GM19463 (cell line): ENCODE measurements around the gene LAMA5.

Experiments
- ATAC-seq: cut with Tn5 transposase; IDR thresholded peaks from one replicate; pipeline ENCODE4 v1.9.1; 2021; ENCODE audit warnings: mild to moderate bottlenecking, moderate library complexity; ENCODE audit not compliant: unreplicated experiment

The LAMA5 gene, protein sequence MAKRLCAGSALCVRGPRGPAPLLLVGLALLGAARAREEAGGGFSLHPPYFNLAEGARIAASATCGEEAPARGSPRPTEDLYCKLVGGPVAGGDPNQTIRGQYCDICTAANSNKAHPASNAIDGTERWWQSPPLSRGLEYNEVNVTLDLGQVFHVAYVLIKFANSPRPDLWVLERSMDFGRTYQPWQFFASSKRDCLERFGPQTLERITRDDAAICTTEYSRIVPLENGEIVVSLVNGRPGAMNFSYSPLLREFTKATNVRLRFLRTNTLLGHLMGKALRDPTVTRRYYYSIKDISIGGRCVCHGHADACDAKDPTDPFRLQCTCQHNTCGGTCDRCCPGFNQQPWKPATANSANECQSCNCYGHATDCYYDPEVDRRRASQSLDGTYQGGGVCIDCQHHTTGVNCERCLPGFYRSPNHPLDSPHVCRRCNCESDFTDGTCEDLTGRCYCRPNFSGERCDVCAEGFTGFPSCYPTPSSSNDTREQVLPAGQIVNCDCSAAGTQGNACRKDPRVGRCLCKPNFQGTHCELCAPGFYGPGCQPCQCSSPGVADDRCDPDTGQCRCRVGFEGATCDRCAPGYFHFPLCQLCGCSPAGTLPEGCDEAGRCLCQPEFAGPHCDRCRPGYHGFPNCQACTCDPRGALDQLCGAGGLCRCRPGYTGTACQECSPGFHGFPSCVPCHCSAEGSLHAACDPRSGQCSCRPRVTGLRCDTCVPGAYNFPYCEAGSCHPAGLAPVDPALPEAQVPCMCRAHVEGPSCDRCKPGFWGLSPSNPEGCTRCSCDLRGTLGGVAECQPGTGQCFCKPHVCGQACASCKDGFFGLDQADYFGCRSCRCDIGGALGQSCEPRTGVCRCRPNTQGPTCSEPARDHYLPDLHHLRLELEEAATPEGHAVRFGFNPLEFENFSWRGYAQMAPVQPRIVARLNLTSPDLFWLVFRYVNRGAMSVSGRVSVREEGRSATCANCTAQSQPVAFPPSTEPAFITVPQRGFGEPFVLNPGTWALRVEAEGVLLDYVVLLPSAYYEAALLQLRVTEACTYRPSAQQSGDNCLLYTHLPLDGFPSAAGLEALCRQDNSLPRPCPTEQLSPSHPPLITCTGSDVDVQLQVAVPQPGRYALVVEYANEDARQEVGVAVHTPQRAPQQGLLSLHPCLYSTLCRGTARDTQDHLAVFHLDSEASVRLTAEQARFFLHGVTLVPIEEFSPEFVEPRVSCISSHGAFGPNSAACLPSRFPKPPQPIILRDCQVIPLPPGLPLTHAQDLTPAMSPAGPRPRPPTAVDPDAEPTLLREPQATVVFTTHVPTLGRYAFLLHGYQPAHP (N-terminal part only)

GRCh38 chr20:62367136-62367632, at the start of gene LAMA5:
Gene LAMA5, minus strand, starts transcription at chr20:62367312. Its CDS starts 67 bp downstream, at chr20:62367245.
- no peak for ATAC-seq

GRCh38 chr20:62415354-62416111, 48.4 kb upstream of the LAMA5 start:
- ATAC-seq: no peak

GRCh38 chr20:62413896-62414481, 46.9 kb upstream of the LAMA5 start:
- ATAC-seq: no peak

DNA sequence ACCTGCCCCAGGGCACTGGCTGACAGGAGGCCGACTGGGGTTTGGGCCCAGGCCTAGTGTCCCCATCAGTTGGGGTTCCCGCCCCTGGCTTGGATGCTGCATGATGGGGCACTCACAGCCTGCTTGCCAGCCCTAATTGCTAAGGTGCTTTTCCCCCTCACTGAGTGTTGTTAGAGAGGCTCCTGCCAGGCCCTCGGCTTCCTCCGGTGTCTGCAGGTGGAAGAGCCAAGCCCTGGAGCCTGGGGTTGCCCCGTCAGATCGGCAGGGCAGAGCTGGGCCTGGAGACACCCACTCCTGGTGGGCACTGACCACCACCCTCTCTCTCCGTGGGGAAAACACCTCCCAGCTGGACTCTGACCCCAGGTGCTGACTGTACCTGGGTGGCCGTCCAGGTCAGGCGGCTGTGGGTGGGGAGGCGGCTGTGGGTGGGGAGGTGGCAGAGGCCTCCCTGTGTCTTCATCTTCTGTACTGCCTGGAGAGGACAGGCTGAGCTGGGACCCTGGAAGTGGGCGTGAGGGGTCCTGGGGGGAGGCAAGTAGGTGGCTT, 46.0 kb upstream of the LAMA5 start:
- ATAC-seq: no peak

DNA sequence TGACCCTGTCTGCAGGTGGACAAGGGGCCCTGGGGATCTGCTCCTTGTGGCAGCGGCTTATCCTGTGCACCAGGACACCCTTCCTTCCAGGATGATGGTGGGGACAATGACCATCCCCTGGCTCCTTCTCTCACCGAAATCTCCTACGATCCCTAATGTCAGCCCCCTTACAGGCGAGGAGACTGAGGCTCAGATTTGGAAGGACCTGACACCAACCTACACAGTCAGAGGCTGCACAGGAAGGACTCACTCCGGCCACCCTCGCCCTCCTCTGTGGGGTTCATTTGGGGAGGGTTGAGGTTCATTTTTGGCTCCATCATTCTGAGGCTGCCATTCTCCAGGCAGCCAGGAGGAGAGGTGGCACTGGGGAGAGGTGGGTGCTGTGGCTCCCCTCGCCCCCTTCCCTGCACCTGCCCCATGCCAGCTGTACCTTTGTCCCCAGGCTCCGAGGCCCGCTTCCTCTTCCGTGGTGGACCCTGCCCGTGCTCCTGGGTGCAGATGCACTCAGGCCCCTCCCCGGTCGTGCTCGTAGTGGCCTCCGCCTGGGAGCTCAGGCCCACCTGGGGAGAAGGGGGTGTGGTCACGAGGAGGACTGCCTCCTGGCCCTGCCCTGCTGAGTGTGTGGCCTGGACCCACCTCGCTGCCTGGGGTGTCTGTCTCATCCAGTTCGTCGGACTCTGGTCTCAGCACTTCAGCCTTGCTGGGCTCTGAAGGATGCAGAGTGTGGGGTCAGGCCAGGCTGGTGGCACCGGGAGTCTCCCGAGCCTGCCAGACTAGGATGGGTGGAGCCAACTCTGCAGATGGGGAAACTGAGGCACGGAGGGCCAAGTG, 45.3 kb upstream of the LAMA5 start:
- ATAC-seq: no peak

- no peak for ATAC-seq
These were observed 44.5 kb upstream of the LAMA5 start for GRCh38 chr20:62411479-62412193.

DNA sequence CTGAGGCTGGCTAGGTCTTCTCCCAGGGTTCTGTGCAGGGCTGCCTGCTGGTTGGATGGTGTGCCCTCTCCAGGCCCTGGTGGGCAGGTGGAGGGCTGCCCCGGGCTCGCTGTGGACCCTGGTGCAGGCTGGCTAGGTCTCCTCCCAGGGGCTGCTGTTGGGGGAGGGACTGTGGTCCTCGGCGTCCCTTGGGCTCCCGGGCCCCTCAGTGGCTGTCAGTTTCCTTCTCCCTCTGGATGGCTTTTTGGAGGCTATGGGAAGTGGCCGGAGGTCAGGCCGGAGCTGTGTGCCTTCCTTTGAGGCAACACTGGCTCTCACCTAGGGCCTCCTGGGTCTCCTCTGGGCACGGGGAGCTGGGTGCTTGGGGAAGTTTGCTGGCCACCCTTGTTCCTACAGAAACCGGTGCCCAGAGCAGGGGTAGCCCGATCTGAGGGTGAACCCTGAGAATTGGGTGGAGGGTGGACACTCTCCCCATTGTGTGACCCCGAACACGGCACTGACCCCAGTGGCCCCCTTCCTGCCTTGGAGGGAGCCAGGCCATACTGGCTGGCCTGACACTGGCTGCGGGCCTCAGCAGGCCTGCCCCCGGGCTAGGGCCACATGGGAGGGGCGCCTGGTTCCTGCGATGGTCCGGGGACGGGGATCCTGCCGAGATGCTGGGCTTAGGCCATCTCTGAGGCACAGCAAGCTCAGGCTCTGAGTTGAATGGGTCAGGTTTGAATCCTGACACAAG, 43.8 kb upstream of the LAMA5 start:
- no peak for ATAC-seq

GRCh38 chr20:62409931-62410745, 43.0 kb upstream of the LAMA5 start:
- ATAC-seq: no peak

- no peak for ATAC-seq
These were observed 42.2 kb upstream of the LAMA5 start for GRCh38 chr20:62409086-62409853.

DNA sequence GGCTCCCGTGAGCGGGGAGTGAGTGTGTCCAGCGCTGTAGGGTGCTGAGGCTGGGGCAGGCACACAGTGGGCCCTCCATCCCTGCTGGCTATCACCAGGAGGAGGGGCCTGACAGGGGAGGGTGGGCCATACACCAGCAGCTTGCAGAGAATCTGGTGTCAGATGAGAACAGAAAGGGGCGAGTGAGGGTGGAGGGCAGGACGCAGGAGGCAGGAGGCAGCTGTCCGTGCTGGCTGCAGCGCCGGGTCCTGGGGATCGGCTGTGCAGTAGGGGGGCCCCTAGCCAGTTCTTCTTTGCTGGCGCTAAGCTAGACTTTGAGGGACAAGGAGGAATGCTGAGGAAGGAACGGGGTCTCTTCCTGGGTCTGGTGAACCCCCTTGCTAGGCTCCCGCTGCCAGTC, 41.5 kb upstream of the LAMA5 start:
- ATAC-seq: no peak

DNA sequence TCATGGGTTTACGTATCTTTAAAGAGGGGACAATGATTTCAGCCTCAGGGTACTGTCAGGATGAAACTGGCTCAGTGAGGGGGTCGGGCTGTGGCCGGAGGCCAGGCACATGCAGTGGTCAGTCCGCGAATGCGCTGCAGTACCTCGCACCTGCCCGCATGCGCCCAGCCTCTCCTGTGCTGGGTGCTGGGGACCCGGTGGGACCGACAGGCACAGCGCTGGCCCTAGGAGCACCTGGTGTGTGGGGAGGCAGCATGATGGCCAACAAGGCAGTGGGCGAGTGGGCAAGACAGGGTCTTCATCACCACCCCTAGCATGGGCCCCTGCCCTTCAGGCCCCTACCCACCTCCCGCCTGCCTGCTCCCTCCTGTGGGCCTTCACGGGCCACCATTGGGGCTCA, 40.9 kb upstream of the LAMA5 start:
- no peak for ATAC-seq

- ATAC-seq: peak; percentile 95
These were observed 40.3 kb upstream of the LAMA5 start, which contains the start of gene CABLES2 for GRCh38 chr20:62407221-62407992. Gene CABLES2, minus strand, starts transcription at chr20:62407285. Its CDS starts 9 bp downstream, at chr20:62407276.

DNA sequence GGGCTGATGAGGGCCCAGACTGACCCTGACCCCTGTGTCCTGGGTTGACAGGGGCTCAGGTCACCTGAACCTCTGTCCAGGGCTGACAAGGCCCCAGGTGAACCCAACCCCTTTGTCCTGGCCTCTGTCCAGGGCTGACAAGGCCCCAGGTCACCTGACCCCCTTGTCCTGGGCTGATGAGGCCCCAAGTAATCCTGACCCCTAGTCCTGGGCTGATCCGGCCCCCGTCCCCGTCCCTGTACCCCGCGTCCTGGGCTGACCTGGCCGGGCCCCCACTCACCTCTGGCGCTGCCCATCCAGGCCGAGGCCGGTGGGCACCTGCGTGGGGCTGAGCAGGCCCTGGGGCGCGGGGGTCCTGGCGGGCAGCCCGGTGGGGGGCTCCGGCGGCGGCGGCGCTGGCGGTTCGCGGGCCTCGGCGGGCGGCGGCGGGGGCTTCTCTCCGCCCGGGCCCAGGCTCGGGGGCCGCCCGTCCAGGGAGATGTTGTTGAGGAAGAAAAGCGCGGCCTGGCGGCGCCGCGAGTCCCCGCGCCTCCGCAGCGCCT, 39.6 kb upstream of the LAMA5 start:
- no peak for ATAC-seq

GRCh38 chr20:62405981-62406513, 38.9 kb upstream of the LAMA5 start:
- ATAC-seq: no peak
